Large intestine (tissue), 3 donors: Measurements from ENCODE around the gene TTC34. TPM values are rescaled to one million over a fixed set of nuclear protein-coding genes. Genes with fewer than 3 reads are reported as not detected.

ENCODE experiments used
- DNase-seq, 2 donors: peaks; one replicate each; pipeline versions ENCODE4 v3.0.0 to v3.0.0-alpha.2; 2013
- H3K27ac ChIP-seq: one replicate; pipeline ENCODE4 v1.5.1; 2013; ENCODE audit warnings: low read length
- H3K27me3 ChIP-seq: 2 replicates; pipeline ENCODE4 v1.6.1; 2013; ENCODE audit warnings: low read length; ENCODE audit not compliant: control insufficient read depth, insufficient read depth
- H3K36me3 ChIP-seq: 2 replicates; pipeline ENCODE4 v1.6.1; 2013; ENCODE audit warnings: low read length; ENCODE audit not compliant: control insufficient read depth, insufficient read depth
- H3K4me1 ChIP-seq: one replicate; pipeline ENCODE4 v1.6.1; 2013; ENCODE audit warnings: low read length; ENCODE audit not compliant: control insufficient read depth, insufficient read depth
- H3K4me3 ChIP-seq: one replicate; pipeline ENCODE4 v1.5.1; 2013; ENCODE audit warnings: low read length
- H3K9me3 ChIP-seq: one replicate; pipeline ENCODE4 v1.6.1; 2013; ENCODE audit warnings: mild to moderate bottlenecking, low read depth, low read length, moderate library complexity; ENCODE audit not compliant: control insufficient read depth
- WGBS: methylation state at CpG from one replicate; pipeline ENCODE4 v1.1.5; 2013; ENCODE audit warnings: low lambda C conversion rate; ENCODE audit not compliant: insufficient coverage; 5-methylcytosine and 5-hydroxymethylcytosine counted together
- polyA plus RNA-seq: library from polyadenylated mRNA; unstranded; fragments of 120-200 nt; gene quantifications from one replicate; pipeline ENCODE4 v1.2.1, GENCODE V29; 2013

Gene TTC34
- polyA plus RNA-seq, 1 donor = 1.5 TPM

DNA sequence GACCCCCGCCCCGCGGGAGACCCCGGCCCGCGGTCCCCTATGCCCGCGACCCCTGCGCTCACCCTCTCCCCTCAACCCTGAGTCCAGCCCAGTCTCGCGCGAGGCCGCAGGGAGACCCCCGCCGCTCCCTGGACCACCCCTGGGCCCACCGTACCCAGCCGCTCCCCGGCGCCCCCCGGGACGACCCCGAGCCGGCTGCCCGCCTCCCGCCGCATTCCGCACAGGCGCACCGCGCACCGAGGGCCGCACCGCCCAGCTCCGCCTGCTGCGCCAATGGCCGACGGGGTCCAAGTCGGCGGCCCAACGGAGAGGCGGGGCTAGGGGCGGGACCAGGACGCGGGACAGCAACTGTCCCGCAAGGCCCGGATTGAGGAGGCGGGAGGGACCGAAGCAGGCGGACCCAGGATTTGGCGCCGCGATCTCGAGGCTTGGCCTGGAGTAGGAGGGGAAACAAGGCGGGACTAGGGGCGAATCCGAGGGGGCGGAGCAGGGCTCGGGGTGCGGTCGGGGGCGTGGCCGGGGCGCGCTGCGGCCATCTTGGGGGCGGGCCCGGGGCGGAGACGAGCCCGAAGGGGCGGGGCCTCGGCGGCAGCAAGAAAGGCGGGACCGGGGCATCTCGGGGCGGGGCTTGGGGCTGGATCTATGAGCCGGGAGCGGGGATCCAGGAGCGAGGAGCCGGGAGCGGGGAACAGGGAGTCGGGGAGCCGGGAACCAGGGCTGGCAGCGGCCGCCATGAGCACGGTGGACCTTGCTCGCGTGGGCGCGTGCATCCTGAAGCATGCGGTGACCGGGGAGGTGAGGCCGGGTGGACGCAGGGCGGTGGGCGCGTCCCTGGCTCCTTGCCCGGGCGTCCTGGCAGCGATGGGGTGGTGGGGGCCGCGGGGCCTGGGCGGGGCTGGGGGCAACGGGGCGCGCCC, 215.1 kb downstream of the TTC34 start, which contains the start of gene PRXL2B:
PRXL2B (plus strand) TSS at position 624 of the 917 bp plus-strand sequence; CDS start at position 733, 109 bp downstream.
- peak; percentile 100 for DNase-seq
- Histone ChIP-seq H3K4me1 (peaks cover 30% of the 10 kb centered on the region), H3K4me3 (peak within 1 kb of the TSS; percentile 69), H3K27ac (peak within 1 kb of the TSS; percentile 99), H3K36me3 (peaks cover 15% of the 10 kb centered on the region), H3K9me3 (peaks cover 4% of the 10 kb centered on the region), H3K27me3 (no peaks in the 10 kb centered on the region)
- whole genome bisulfite sequencing = no CpG with 5 or more reads among the region's 107 CpGs

Other genes starting within 250 kb of the TTC34 start
- gene TNFRSF14, start 245.3 kb downstream of the TTC34 start, polyA plus RNA-seq = 318 TPM
- gene PRXL2B, start 214.9 kb downstream of the TTC34 start, polyA plus RNA-seq = 120 TPM
- gene MMEL1, start 168.7 kb downstream of the TTC34 start, polyA plus RNA-seq = 14.3 TPM
- not detected for gene ACTRT2, start 219.8 kb upstream of the TTC34 start, polyA plus RNA-seq